CD4-positive, alpha-beta T cell (primary cell): ENCODE data around the gene PFDN2. TPM values are rescaled to one million over a fixed set of nuclear protein-coding genes. Genes with fewer than 3 reads are reported as not detected.

Experiments used
- ATAC-seq: fragments of 200-7000 bp; cut with Tn5 transposase; one replicate; pipeline ENCODE4 v1.10.0; 2022; ENCODE audit warnings: mild to moderate bottlenecking; ENCODE audit not compliant: poor library complexity
- CTCF ChIA-PET: fragments of 350-600 bp; sonication (Branson Sonifier 250); formaldehyde crosslinking; loops from one replicate; lab custom pipeline; 2021; ENCODE audit warnings: antibody characterized with exemption, inconsistent platforms; lab: Charles Lee
- POLR2A ChIA-PET: fragments of 350-600 bp; sonication (Branson Sonifier 250); formaldehyde crosslinking; loops from one replicate; lab custom pipeline; 2021; ENCODE audit warnings: antibody characterized with exemption, inconsistent platforms; lab: Charles Lee
- DNase-seq, 14 experiments: peaks; one replicate each; pipeline ENCODE4 v3.0.0-alpha.2; 2013 to 2020; ENCODE audit warnings: mixed read lengths in 2 of 14
- H3K27ac ChIP-seq, 2 donors: one replicate each; pipeline versions ENCODE4 v1.5.1 to v1.7.0; 2013; ENCODE audit warnings: low read length in 2 of 2, low read depth in 1 of 2, mild to moderate bottlenecking in 1 of 2
- H3K27me3 ChIP-seq, 2 experiments: 1 replicate in 1 of 2; 2 replicates in 1 of 2; pipeline versions ENCODE4 v1.6.1 to v1.7.0; 2013; ENCODE audit warnings: low read length in 2 of 2, control low read depth in 1 of 2, mild to moderate bottlenecking in 1 of 2, moderate library complexity in 1 of 2; ENCODE audit not compliant: insufficient read depth in 2 of 2, control insufficient read depth in 1 of 2
- H3K36me3 ChIP-seq: one replicate; pipeline ENCODE4 v1.6.1; 2013; ENCODE audit warnings: low read length, control low read depth; ENCODE audit not compliant: insufficient read depth
- H3K4me1 ChIP-seq: one replicate; pipeline ENCODE4 v1.6.1; 2013; ENCODE audit warnings: low read length, control low read depth; ENCODE audit not compliant: insufficient read depth
- H3K4me3 ChIP-seq: one replicate; pipeline ENCODE4 v1.5.1; 2013; ENCODE audit warnings: mild to moderate bottlenecking, low read length, moderate library complexity
- H3K9me3 ChIP-seq, 2 experiments: 1 replicate in 1 of 2; 2 replicates in 1 of 2; pipeline versions ENCODE4 v1.6.1 to v1.7.0; 2013; ENCODE audit warnings: low read length in 2 of 2, mild to moderate bottlenecking in 2 of 2, control low read depth in 1 of 2, moderate library complexity in 1 of 2; ENCODE audit not compliant: control insufficient read depth in 1 of 2, insufficient read depth in 1 of 2
- H3K27ac Mint-ChIP-seq: one replicate; pipeline ENCODE4 v1.8.0; 2020; ENCODE audit warnings: mixed read lengths
- H3K27me3 Mint-ChIP-seq: one replicate; pipeline ENCODE4 v1.8.0; 2021; ENCODE audit warnings: mixed read lengths
- H3K36me3 Mint-ChIP-seq: one replicate; pipeline ENCODE4 v1.8.0; 2021; ENCODE audit warnings: low read depth, mixed read lengths
- H3K4me1 Mint-ChIP-seq: one replicate; pipeline ENCODE4 v1.8.0; 2021; ENCODE audit warnings: low read depth, mixed read lengths
- H3K4me3 Mint-ChIP-seq: one replicate; pipeline ENCODE4 v1.8.0; 2020; ENCODE audit warnings: mild to moderate bottlenecking, mixed read lengths
- H3K9me3 Mint-ChIP-seq: one replicate; pipeline ENCODE4 v1.8.0; 2020; ENCODE audit warnings: mixed read lengths
- intact Hi-C, 2 experiments: fragments of 100-400 bp; cut with DNase I in 1 of 2; cut with micrococcal nuclease in 1 of 2; formaldehyde crosslinking; loops; one replicate each; pipeline versions ENCODE4 v1.15.1 to v1.9.0; 2023 to 2025; cut with DNase I, micrococcal nuclease
- total RNA-seq, 174 experiments: library from RNA in 2 of 174; stranded (reverse) in 2 of 174; gene quantifications; one replicate each; pipeline ENCODE4 v1.2.3 and lab custom pipeline; 2021 to 2026
- TF ChIP-seq, protein P1 (sequence below): fragments of 200-600 bp; IDR thresholded peaks from one replicate; pipeline ENCODE4 v1.8.0; 2022; ENCODE audit warnings: antibody characterized with exemption, mild to moderate bottlenecking

PFDN2 gene
- total RNA-seq, 2 experiments from 2014 or later: 46.2 to 57.7 TPM

- TF ChIP-seq, protein P1, sequence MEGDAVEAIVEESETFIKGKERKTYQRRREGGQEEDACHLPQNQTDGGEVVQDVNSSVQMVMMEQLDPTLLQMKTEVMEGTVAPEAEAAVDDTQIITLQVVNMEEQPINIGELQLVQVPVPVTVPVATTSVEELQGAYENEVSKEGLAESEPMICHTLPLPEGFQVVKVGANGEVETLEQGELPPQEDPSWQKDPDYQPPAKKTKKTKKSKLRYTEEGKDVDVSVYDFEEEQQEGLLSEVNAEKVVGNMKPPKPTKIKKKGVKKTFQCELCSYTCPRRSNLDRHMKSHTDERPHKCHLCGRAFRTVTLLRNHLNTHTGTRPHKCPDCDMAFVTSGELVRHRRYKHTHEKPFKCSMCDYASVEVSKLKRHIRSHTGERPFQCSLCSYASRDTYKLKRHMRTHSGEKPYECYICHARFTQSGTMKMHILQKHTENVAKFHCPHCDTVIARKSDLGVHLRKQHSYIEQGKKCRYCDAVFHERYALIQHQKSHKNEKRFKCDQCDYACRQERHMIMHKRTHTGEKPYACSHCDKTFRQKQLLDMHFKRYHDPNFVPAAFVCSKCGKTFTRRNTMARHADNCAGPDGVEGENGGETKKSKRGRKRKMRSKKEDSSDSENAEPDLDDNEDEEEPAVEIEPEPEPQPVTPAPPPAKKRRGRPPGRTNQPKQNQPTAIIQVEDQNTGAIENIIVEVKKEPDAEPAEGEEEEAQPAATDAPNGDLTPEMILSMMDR: no peak
- intact Hi-C loops: loop anchor here in 1 of 2 experiments (5.0 to 10.0 kb wide), 3 partner anchors 91 to 814 kb away; partner anchors contain the start of genes ARHGAP30, COPA and NCSTN
- CTCF ChIA-PET: interaction anchor here (1.0 kb wide), 1 partner anchor 67 kb away, joined by 3 read pairs; the partner anchor contains the start of gene TOMM40L
- peaks cover 36% of the 10 kb centered on the region for H3K36me3 ChIP-seq
- DNase-seq (no peak), ATAC-seq (no peak)
- H3K27ac ChIP-seq: peak overlapping the region; percentile 70 to 91
- Mint-ChIP-seq H3K27ac (peak overlapping the region; percentile 86), H3K9me3 (no peaks in the 10 kb centered on the region), H3K4me1 (peaks cover 80% of the 10 kb centered on the region), H3K27me3 (no peaks in the 10 kb centered on the region), H3K36me3 (peaks cover 70% of the 10 kb centered on the region), H3K4me3 (peak overlapping the region; percentile 93)
- H3K27me3 ChIP-seq: no peaks in the 10 kb centered on the region
- peak overlapping the region; percentile 98 for H3K4me3 ChIP-seq
- peaks cover 47% of the 10 kb centered on the region for H3K4me1 ChIP-seq
- no peaks in the 10 kb centered on the region for H3K9me3 ChIP-seq
- POLR2A ChIA-PET: interaction anchor here (0.7 to 2.7 kb wide), 7 partner anchors 8 to 113 kb away, joined by 3 to 12 read pairs (median 4); partner anchors contain the start of genes DEDD, NDUFS2, PPOX and USF1
These were observed 40.6 kb upstream of the PFDN2 start for GRCh38 chr1:161158316-161159010.

DNA sequence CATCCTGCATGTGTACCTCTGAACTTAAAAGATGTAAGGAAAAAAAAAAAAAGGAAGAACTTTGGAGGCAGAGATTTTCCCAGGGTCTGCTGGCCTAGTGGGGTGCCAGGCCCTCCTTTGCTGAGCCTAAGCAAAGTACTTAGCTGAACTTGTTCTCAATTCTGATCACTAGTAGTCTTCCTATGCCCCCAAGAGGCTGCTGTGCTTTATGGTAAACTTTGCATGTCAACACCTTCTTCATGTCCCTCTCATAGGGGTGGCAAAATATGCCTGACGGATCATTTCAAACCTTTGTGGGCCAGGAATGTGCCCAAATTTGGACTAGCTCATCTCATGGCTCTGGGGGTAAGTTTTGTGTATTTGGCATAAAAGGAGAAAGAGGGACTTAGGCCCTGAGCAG lies 40.0 kb upstream of the PFDN2 start:
- Histone ChIP-seq H3K27me3 (no peaks in the 10 kb centered on the region), H3K4me1 (peaks cover 50% of the 10 kb centered on the region), H3K27ac (no peak overlapping the region), H3K36me3 (peaks cover 31% of the 10 kb centered on the region), H3K4me3 (no peak overlapping the region), H3K9me3 (no peaks in the 10 kb centered on the region)
- Mint-ChIP-seq H3K4me1 (peaks cover 75% of the 10 kb centered on the region), H3K4me3 (peak overlapping the region; percentile 93), H3K36me3 (peaks cover 64% of the 10 kb centered on the region), H3K9me3 (no peaks in the 10 kb centered on the region), H3K27ac (peak overlapping the region; percentile 86), H3K27me3 (no peaks in the 10 kb centered on the region)
- ChIA-PET CTCF (interaction anchor here (1.0 to 1.1 kb wide), 2 partner anchors 8 to 68 kb away, joined by 3 to 5 read pairs; partner anchors contain the start of genes PPOX and TOMM40L), POLR2A (interaction anchor here (0.7 to 2.7 kb wide), 7 partner anchors 8 to 112 kb away, joined by 3 to 12 read pairs (median 4); partner anchors contain the start of genes NDUFS2, PPOX and USF1)
- DNase-seq: no peak
- no peak for ATAC-seq
- TF ChIP-seq, protein P1: no peak
- intact Hi-C loops: loop anchor here in 1 of 2 experiments (5.0 to 10.0 kb wide), 3 partner anchors 91 to 813 kb away; partner anchors contain the start of genes ARHGAP30, COPA and NCSTN

- TF ChIP-seq, protein P1: no peak
- H3K4me1 ChIP-seq: peaks cover 19% of the 10 kb centered on the region
- Mint-ChIP-seq H3K4me1 (peaks cover 42% of the 10 kb centered on the region), H3K36me3 (peaks cover 40% of the 10 kb centered on the region), H3K9me3 (no peaks in the 10 kb centered on the region), H3K4me3 (peak within 1 kb of the TSS; percentile 98), H3K27me3 (no peaks in the 10 kb centered on the region), H3K27ac (peak within 1 kb of the TSS; percentile 99)
- ChIA-PET CTCF (interaction anchor here (1.1 to 2.8 kb wide), 5 partner anchors 13 to 112 kb away, joined by 3 to 12 read pairs (median 5); partner anchors contain the start of genes DEDD, NDUFS2, PPOX and TOMM40L), POLR2A (interaction anchor here (0.7 to 4.1 kb wide), 24 partner anchors 12 to 891 kb away, joined by 3 to 37 read pairs (median 5); partner anchors contain the start of genes ARHGAP30, B4GALT3, DCAF8 and DEDD)
- H3K27ac ChIP-seq: peak within 1 kb of the TSS; percentile 96 to 99
- no peaks in the 10 kb centered on the region for H3K27me3 ChIP-seq
- no peaks in the 10 kb centered on the region for H3K9me3 ChIP-seq
- DNase-seq (peak; percentile 67 to 96 (median 76)), ATAC-seq (peak; percentile 91)
- H3K4me3 ChIP-seq: peak within 1 kb of the TSS; percentile 97
- intact Hi-C loops: loop anchor here (1.0 to 10.0 kb wide), 4 partner anchors 22 to 809 kb away; partner anchors contain the start of genes DEDD (in 2 of the 2), NIT1 (in 2 of the 2), PFDN2 (in 2 of the 2) and COPA (in 1 of the 2)
- peaks cover 16% of the 10 kb centered on the region for H3K36me3 ChIP-seq
These were observed 36.0 kb upstream of the PFDN2 start, which contains the start of gene UFC1 for GRCh38 chr1:161153682-161154337. TSS of gene UFC1 (plus strand) at chr1:161153978. CDS start at chr1:161153998, 20 bp downstream.
